GM21737 (cell line): Measurements from ENCODE around the gene LYSMD4.
A peak's percentile ranks its signal among the peaks of the same experiment; 100 is the strongest.

Experiments used
- ATAC-seq: cut with Tn5 transposase; IDR thresholded peaks from one replicate; pipeline ENCODE4 v1.9.1; 2021; ENCODE audit warnings: mild to moderate bottlenecking, moderate library complexity; ENCODE audit not compliant: unreplicated experiment

The LYSMD4 gene

DNA sequence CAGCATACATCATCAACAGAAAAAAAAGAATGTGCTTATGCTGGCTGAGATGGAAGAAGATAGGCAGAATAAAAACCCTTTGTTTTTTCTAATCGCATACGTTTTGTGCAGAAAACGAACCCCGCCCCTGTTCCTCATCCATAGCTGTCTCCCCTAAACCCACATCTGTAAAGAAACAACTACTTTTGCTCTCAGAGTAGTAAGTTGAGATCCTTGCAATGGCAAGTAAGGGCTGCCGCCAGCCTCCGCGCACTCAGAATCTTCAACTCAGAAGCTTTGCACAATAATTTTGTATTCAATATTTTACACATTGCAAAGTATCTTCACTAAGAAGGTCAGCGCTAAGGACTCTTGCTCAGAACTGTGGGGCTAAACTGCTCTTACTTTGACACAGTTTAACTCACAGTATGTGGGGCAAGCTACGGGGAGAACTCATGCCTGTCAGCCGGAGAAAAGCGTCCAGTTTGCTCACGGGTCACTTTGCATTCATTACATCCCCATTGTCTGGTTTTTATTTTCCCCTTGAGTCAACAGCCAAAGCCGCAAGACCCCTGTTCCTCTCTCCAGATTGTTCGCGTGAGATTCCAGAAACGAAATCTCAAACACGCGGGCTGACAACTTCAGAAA lies 1.0 kb downstream of the LYSMD4 start:
- no peak for ATAC-seq

DNA sequence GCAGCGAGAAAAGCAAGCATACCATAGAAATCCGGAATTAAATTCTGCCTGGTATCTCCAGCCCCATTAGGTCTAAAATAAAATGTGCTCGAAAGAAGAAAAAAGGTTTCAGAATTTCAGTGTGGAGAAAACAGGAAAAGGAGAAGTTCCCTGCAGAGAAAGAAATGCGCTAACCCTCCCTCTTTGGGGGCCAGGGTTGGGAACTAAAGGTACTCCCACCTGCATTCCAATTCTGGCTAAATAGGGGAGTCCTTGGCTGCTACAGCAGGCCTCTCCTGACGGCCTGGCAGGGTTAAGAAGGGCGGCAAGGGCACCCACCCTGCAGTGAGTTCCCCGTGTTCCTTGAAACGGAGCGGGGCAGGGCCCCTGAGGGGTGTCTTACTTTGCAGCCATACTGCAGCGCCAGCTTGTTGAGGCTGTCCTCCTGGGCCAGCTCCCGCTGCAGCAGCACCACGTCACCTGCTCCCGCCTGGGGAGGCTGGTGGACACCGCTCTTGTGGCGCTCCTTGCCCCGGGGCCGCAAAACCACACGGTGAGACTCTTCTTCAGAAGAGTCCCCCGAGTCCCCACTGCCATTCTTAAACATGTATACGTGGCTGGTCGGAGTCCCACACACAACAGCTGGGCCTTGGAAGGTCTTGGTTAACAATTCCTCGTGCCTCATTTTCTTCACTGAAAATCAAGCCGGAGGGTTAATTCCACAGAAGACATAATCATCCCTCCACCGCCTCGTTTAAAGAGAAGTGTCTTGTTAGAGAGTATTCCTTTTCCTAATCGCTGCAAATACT lies 1.7 kb downstream of the LYSMD4 start:
- ATAC-seq: no peak

DNA sequence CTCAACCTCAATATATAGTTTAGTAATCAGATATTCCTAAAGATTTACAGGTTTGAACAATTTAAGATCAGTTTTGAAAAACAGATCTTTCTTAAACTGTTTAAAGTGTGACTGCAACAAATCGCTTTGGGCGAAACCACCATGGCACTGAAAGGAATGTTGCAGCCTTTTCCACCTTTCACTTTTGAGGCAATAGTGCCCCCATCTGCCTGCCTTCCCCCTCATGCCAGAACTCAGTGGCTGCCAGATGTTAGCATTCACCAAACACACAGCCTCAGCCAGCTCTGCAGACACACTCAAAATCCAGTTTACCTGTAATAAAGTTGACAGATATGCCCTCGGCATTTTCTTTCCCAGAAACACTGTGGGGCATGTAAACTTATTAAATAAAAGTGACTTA lies 3.3 kb downstream of the LYSMD4 start:
- no peak for ATAC-seq

DNA sequence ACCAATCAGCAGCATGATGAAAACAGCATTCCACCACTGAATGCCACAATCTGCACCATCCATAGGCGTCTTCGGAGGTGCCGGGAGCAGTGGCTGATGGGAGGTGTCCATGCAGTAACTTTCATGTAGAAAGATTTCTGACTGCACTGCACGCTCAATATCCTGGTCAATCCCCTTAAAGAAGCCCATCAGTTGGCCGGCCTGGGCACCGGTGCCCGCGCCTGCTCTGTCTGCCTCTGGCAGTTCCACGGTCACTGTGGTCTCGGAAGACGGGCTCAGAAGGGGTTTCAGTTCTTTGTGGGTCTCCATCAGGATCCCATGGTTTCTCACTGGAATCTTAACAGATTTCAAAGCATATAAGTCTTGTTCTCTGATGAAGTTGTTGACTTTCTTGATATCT lies 3.9 kb downstream of the LYSMD4 start:
- ATAC-seq: no peak

DNA sequence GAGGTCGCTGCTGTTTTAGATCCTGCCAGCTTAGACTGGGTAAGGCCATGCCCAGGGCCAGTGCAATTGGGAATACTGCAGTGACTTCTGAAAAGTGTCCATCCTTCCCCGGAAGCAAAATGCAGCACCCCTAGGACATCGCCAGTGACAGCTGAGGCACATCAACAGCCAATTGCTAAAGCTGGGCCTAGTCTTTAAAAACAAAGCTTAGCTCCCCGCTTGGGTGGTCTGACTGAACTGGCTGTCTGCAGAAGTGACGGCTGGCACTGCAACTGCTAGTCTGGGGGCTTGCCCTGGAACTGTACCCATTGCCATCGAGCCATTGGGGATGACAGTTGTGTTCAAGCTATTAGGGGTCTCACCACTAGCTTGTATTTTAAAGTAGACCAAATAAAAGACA lies 4.3 kb downstream of the LYSMD4 start:
- ATAC-seq: no peak

DNA sequence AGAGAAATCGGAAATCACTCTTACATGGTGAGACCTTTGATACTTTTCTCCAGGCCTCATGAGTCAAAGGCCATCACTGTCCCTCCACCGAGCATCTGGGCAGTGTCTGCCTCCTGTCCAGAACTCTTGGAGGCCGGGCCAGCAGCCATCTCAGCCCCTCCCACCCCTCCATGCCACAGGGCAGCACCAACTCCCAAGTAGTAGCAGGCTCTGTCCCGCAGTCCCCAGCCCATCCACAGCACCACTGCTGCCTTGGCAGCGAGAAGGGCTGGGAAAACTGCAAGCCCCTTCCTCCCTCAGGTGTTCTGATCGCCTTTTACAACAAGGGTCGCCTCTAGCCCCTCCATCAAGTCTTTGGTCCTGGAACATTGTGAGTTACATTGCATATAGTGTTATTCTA lies 5.5 kb downstream of the LYSMD4 start:
- ATAC-seq: no peak

DNA sequence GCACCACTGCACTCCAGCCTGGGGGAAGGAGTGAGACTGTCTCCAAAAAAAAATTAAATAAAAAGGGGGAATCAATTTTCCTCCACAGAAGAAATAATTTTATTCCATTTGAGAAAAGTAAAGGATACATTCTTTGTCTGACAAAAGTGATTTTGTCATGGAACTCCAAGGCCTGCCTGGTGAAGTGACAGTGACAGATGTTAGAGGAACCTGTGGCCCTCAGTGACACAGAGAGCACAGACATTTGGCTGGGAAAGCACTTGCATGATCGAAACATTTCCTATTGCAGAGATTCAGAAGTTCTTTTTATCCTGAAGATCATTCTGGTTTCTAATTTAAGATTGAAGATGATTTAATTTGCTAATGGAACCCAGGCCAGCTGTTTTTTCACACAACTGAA lies 5.9 kb downstream of the LYSMD4 start:
- no peak for ATAC-seq

DNA sequence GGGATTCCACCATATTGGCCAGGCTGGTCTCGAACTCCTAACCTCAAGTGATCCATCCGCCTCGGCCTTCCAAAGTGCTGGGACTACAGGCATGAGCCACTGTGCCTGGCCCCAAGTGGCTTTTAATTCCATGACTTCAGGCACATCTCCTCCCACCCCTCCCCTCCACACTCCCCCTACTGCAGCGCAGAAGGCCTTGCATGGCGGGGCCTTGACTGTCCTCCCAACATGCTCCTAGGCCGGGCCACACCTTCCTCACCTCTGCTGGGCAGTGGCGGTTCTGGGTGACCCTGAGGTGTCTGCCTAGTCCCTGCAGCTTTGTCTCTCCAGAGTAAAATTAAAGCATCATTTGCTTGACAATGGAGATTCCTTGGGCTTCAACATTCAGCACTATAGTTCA lies 6.9 kb downstream of the LYSMD4 start:
- ATAC-seq: no peak

DNA sequence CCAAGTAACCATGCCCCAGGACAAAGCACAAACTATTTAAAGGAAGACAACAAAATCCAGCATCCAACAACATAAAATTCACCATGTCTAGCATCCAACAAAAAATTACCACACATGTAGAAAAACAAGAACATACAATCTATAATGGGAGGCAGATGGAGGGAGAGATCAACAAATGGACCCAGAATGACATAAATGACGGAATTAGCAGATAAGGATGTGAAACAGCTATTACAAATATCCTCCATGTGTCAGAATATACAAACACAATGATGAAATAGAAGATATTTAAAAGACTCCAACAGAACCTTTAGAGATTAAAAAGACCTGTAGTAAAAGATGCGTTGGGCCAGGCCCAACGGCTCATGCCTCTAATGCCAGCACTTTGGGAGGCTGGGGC lies 10.8 kb downstream of the LYSMD4 start:
- no peak for ATAC-seq

DNA sequence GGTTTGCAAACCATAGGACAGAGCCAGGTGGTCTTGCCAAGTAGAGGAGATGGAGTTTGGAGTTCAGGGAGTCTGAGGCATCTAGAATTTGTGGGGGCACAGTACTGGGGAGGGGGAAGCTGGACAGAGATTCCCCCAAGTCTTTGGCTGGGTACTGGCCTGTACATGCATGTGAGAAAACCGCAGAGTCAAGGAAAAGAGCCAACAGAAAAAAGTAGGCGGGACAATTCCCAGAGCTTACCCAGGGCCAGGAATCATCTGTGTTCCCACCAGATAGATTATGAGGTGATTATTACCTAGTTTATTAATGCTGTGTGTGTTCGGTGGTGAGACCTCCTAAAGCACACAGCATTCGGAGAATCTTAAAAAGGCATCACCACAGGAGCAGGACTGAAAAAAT lies 11.3 kb downstream of the LYSMD4 start:
- no peak for ATAC-seq

DNA sequence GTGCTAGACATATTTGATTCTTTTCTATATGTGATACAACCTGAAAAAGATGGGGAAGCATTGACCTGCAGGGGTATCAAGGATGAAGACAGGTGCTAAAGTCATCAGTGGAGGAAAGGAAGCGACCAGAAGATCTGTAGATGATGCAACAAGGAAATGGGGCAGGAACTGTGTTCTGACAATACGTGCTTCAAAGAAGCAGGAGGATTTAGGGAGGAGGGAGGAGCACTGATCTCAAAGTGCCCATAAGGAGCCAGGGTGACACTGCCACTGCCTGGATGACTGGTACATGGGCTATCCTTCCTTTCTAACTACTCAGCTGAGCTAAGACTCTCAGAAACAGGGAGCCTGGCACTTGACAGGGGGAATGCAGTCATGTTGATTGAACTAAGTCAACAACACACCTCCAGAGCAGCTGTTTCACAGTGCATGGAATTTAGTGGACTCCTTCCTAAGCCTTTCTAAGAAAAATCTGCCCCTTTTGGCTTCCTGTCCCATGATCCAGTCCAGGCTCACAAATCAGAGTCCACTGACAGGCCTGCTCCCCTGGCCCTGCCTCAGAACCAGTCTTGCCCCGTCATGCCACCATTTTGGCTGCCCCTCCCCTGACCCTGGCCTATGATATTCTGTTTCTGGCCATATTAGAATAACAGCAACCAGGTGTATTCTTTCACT lies 12.0 kb downstream of the LYSMD4 start:
- ATAC-seq: no peak

DNA sequence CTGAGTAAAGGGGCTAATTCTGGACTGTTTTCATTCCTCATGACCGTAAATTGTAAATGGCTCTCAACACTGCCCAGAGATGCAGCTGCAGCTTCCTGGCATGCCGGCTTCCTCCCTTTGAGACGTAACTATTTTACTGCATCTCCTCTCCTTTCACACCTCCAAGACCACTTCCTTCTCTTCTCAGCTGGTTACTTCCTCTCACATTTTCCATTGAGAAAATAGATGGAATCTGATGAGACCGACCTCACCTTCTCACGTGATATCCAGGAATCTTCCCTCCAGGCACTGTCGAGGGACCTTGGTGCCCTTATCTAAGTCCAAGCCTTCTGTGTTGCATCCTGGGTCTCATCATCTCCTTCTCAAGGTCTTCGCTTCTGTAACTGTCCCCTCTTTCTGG lies 12.7 kb downstream of the LYSMD4 start:
- no peak for ATAC-seq

DNA sequence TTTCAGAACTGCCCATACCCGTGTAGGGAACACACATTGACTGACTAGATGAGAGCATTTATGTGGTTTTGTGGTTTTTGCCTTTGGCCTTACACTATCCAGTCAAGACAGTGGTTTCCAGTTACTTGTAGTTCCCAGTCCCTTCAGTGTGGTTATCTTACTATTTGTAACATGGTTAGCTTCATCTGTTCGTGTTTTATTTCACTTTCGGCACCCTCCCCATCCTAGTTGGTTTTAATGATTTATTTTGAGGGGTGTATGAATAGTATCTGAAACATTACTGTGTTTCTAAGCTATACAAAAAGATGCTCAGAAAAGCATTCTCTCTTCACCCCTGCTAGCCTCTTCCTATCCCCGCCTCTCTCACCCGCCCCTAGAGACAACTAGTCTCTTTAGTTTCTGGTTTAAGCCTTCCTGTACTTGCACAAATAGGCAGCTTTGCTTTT lies 14.1 kb downstream of the LYSMD4 start:
- ATAC-seq: peak; percentile 70

DNA sequence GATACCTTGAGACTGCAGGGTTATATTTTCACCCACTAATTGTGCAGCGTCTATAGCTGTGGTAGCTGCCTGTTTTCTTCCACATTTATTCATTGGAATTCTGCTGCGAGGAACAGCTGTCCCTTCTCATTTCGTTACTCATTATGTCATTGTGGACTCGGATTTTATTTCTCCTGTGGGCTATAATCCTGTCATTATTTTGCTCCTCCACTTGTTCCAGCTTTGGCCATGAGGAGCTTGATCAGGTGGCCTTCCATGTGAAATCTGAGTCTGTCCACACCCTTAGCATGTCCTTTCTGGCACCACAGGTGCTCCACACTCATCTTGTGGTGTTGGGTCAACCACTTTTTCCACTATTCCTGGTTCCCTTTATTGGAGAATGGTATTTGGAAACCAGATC lies 14.8 kb downstream of the LYSMD4 start:
- ATAC-seq: no peak

DNA sequence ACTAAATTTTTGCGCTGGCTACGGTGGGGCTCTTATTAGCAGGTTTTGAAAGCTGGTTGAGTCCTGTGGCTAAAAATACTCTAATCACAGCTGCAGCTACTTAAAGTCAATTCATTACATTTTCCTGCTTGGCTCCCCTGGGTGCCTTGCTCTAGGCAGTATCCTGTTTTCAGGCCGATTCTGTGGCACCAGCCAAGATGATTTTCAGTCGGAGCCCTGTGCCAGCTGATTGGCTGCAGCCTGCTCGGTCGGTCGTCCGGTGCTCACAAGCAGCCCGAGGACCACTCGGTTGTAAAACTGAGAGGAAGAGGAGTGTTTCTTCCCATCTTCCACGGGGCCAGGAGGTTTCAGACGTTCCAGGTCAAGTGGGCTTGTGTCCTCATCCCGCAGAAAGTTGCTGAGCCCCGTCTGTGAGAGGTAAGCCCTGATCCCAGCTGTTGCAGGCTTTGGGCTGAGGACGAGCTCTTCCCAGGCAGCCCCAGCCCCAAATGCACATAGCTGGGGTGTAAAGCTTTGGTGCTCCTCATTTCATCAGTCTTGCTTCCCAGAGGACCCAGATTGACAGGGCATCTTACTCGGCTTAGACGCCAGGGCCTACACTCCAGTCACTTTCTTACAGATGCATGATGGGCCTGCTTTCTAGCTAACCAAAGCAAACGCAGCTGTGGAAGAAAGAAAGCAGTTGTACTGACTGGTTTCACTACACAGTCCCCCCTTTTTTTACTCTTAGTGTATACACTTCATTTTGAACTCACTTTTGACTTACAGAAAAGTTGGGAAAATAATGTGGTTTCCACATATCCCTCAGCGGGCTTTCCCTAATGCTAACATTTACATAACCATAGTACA lies 15.9 kb downstream of the LYSMD4 start:
- no peak for ATAC-seq

DNA sequence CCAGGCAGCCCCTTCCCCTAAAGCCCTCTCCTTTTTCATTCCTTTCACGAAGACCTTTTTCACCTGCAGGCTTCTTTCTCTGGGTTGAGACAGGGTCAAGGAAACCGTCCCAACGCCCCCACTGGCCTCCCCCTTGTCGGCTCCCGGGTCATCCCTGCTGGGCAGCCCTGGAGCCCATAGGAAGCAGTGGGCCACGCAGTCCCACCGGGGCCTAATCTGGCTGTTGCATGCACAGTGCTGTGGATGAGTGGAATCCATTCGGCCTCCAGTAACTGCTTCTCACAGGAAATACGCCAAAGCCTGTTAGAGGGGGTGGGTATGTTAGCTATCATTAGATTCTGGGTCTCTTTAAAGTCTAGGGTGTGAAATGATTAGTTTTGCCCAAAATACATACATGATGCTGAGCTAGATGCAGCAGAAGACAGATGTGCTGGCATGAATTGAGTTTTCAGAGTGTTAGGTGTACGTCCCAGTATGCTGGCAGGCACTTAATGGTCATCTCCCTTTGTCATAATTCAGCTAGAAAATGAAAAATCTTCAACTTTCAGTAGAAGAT lies 16.6 kb downstream of the LYSMD4 start:
- ATAC-seq: no peak

DNA sequence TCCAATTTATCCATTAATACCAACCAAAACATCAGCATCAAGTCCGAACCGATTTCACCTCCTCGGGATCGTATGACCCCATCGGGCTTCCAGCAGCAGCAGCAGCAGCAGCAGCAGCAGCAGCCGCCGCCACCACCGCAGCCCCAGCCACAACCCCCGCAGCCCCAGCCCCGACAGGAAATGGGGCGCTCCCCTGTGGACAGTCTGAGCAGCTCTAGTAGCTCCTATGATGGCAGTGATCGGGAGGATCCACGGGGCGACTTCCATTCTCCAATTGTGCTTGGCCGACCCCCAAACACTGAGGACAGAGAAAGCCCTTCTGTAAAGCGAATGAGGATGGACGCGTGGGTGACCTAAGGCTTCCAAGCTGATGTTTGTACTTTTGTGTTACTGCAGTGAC lies 20.8 kb downstream of the LYSMD4 start:
- no peak for ATAC-seq

DNA sequence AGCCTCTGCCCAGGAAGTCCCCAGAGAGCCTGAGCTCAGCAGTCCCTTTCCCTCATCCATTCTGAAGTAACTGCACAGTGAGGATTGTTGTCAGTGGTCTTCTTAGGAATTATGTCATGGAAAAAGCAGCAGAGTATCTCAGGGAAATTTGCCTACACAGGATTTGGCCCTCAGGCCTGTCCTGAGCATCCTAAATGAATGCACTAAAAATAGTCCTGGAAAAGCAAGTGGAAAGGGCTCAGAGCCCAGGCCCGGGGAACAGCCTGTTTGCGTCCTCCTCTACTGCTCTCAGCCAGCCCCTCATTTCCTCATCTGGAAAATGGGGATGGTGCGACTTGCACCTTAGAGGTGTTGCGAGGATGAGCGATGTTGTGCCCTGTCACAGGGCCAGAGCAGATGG lies 21.6 kb downstream of the LYSMD4 start:
- no peak for ATAC-seq

DNA sequence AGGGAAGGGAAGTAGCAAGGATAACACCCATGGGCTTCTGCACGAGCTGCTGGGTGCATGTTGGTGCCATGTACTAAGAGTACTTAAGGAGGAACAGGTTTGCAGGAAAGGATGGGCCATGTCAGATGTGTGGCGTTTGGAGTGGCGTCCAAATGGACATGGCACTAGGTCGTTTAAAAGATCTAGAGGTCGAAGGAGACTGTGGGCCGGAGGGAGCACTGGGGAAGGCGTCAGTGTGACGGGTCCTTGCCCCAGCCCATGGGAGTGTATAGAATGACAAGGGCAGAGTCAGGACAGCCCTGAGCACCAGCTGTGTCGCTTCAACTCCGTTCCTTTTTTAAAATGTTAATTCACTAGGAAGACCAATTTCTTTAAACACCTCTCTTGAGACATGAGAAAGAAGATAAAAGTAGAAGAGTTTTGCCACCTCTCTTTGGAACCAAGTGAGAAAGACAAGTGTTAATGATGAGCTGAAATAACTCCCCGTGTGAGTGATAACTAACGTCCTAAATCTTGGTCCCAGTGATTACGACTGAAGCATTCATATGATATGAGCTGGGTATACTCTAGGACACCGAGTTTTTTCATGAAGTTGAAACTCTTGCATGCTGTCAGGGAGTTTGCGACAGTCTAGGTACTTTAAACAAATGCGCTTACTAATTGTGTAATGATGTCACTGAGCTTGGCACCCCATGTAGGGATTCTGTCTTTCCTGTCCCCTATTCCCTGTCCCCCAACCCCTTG lies 23.8 kb downstream of the LYSMD4 start:
- no peak for ATAC-seq

DNA sequence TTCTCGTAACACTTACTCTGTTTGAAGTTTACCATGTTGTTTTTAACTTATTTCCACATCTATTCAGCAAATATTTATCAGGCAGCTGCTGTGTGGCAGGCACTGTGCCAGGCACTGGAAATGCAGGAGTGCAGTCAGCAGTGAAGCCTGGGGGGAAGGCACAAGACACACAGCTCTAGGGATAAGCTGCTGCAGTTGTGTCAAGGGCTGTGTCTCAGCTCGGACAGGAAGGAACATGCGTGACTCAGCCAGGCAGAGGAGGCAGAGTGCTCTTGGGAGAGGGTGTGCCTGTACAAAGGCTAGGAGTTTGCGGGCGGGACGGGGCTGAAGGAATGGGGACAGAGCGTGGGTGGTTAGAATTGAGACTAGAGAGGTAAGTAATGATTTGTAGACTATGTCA lies 24.7 kb downstream of the LYSMD4 start:
- ATAC-seq: no peak
